WTC11 (cell line): ENCODE measurements around the gene MORN4. TPM values are rescaled to one million over a fixed set of nuclear protein-coding genes. Genes with fewer than 3 reads are reported as not detected.

Source experiments
- ATAC-seq: fragments of 200-7000 bp; cut with Tn5 transposase; 2 replicates; pipeline ENCODE4 v1.10.0; 2021; ENCODE audit warnings: mild to moderate bottlenecking, moderate library complexity
- CTCF ChIA-PET: fragments of 300-600 bp; sonication (Branson Sonifier 250); formaldehyde crosslinking; loops from one replicate; lab custom pipeline; 2021; ENCODE audit warnings: antibody characterized with exemption; lab: Charles Lee
- POLR2A ChIA-PET: fragments of 350-600 bp; sonication (Branson Sonifier 250); formaldehyde crosslinking; loops from one replicate; lab custom pipeline; 2021; ENCODE audit warnings: antibody characterized with exemption; lab: Charles Lee
- DNase-seq: peaks from one replicate; pipeline ENCODE4 v3.0.0; 2021; ENCODE audit warnings: low spot score
- H3K27ac Mint-ChIP-seq: 2 replicates; pipeline ENCODE4 v1.8.0; 2021; ENCODE audit warnings: mixed read lengths
- H3K27me3 Mint-ChIP-seq: 2 replicates; pipeline ENCODE4 v1.8.0; 2021; ENCODE audit warnings: low read depth, mild to moderate bottlenecking, moderate library complexity, mixed read lengths
- H3K36me3 Mint-ChIP-seq: 2 replicates; pipeline ENCODE4 v1.8.0; 2021; ENCODE audit warnings: mixed read lengths
- H3K4me1 Mint-ChIP-seq: 2 replicates; pipeline ENCODE4 v1.8.0; 2022; ENCODE audit warnings: mixed read lengths
- H3K4me3 Mint-ChIP-seq: 2 replicates; pipeline ENCODE4 v1.8.0; 2021; ENCODE audit warnings: mild to moderate bottlenecking, moderate library complexity, mixed read lengths
- H3K9me3 Mint-ChIP-seq: 2 replicates; pipeline ENCODE4 v1.8.0; 2021; ENCODE audit warnings: mixed read lengths
- ATF1 ChIP-seq: sonication (generic); formaldehyde crosslinking; IDR thresholded peaks from 2 replicates; pipeline ENCODE4 v1.8.1; 2023; ENCODE audit warnings: mild to moderate bottlenecking, moderate library complexity, missing genetic modification reagents
- ATF3 ChIP-seq: sonication (generic); formaldehyde crosslinking; conservative IDR thresholded peaks from 2 replicates; pipeline ENCODE4 v1.8.1; 2022; ENCODE audit warnings: mild to moderate bottlenecking, missing genetic modification reagents
- CREM ChIP-seq: sonication (generic); formaldehyde crosslinking; IDR thresholded peaks from 2 replicates; pipeline ENCODE4 v1.8.1; 2022; ENCODE audit warnings: mild to moderate bottlenecking, missing genetic modification reagents, moderate library complexity
- ERG ChIP-seq: fragments of 250-450 bp; sonication (Bioruptor Pico); IDR thresholded peaks from 2 replicates; pipeline ENCODE4 v1.8.0; 2021; ENCODE audit warnings: mild to moderate bottlenecking
- GTF2I ChIP-seq: fragments of 250-450 bp; sonication (Bioruptor Pico); conservative IDR thresholded peaks from 2 replicates; pipeline ENCODE4 v1.4.0; 2021; ENCODE audit warnings: mild to moderate bottlenecking
- IRF2 ChIP-seq: sonication (generic); formaldehyde crosslinking; IDR thresholded peaks from 2 replicates; pipeline ENCODE4 v1.8.0; 2022; ENCODE audit warnings: low read depth, missing genetic modification reagents, borderline replicate concordance
- MLX ChIP-seq: sonication (generic); formaldehyde crosslinking; IDR thresholded peaks from 2 replicates; pipeline ENCODE4 v1.8.1; 2023; ENCODE audit warnings: mild to moderate bottlenecking, missing genetic modification reagents, moderate library complexity
- PREB ChIP-seq: sonication (generic); formaldehyde crosslinking; IDR thresholded peaks from 2 replicates; pipeline ENCODE4 v1.8.1; 2022; ENCODE audit warnings: mild to moderate bottlenecking, missing genetic modification reagents, moderate library complexity, borderline replicate concordance
- TEAD1 ChIP-seq: sonication (generic); formaldehyde crosslinking; IDR thresholded peaks from 2 replicates; pipeline ENCODE4 v1.8.0; 2022; ENCODE audit warnings: mild to moderate bottlenecking, missing genetic modification reagents
- TP53 ChIP-seq: sonication (generic); formaldehyde crosslinking; IDR thresholded peaks from 2 replicates; pipeline ENCODE4 v1.8.1; 2023; ENCODE audit warnings: mild to moderate bottlenecking, missing genetic modification reagents
- ZBTB21 ChIP-seq: sonication (generic); formaldehyde crosslinking; IDR thresholded peaks from 2 replicates; pipeline ENCODE4 v1.8.1; 2023; ENCODE audit warnings: mild to moderate bottlenecking, missing genetic modification reagents, borderline replicate concordance
- ZNF671 ChIP-seq: fragments of 250-450 bp; sonication (Bioruptor Pico); IDR thresholded peaks from 2 replicates; pipeline ENCODE4 v1.8.0; 2021; ENCODE audit warnings: mild to moderate bottlenecking
- total RNA-seq: library from RNA; stranded (reverse); gene quantifications from 3 replicates; pipeline ENCODE4 v1.2.3, GENCODE V29; 2021
- TF ChIP-seq, protein P1 (sequence below): sonication (generic); formaldehyde crosslinking; IDR thresholded peaks from 2 replicates; pipeline ENCODE4 v1.8.0; 2023; ENCODE audit warnings: missing genetic modification reagents, mild to moderate bottlenecking, borderline replicate concordance
- TF ChIP-seq, protein P2 (sequence below): sonication (generic); formaldehyde crosslinking; IDR thresholded peaks from 2 replicates; pipeline ENCODE4 v1.8.0; 2023; ENCODE audit warnings: missing genetic modification reagents
- TF ChIP-seq, protein P3 (sequence below): sonication (generic); formaldehyde crosslinking; IDR thresholded peaks from 2 replicates; pipeline ENCODE4 v1.8.1; 2022; ENCODE audit warnings: low read depth, mild to moderate bottlenecking, moderate library complexity, missing genetic modification reagents, borderline replicate concordance
- TF ChIP-seq, protein P4 (sequence below): fragments of 250-450 bp; sonication (Bioruptor Pico); IDR thresholded peaks from 2 replicates; pipeline ENCODE4 v1.9.0; 2021; ENCODE audit warnings: mild to moderate bottlenecking
- TF ChIP-seq, protein P5 (sequence below): sonication (generic); formaldehyde crosslinking; IDR thresholded peaks from 2 replicates; pipeline ENCODE4 v1.8.0; 2022; ENCODE audit warnings: mild to moderate bottlenecking, missing genetic modification reagents
- TF ChIP-seq, protein P6 (sequence below): sonication (generic); formaldehyde crosslinking; IDR thresholded peaks from 2 replicates; pipeline ENCODE4 v1.8.0; 2022; ENCODE audit warnings: missing genetic modification reagents

Gene MORN4
- total RNA-seq, 1 experiment from 2014 or later: 21.8 TPM

GRCh38 chr10:97572214-97572989 lies 60.9 kb downstream of the MORN4 start, which contains the start of gene ANKRD2:
Gene ANKRD2, plus strand, starts transcription at chr10:97572779. Its CDS starts 10 bp downstream, at chr10:97572789.
- ChIA-PET POLR2A (interaction anchor here (0.9 kb wide), 1 partner anchor 11 kb away, joined by 3 read pairs; no protein-coding TSS in a partner anchor), CTCF (interaction anchor here (0.6 to 2.8 kb wide), 49 partner anchors 9 to 1994 kb away, joined by 3 to 55 read pairs (median 5); partner anchors contain the start of genes AVPI1, C10orf62, HOGA1 and MORN4)
- Mint-ChIP-seq H3K9me3 (no peaks in the 10 kb centered on the region), H3K36me3 (0 out of 2 replicates have a peak, but pooled peaks cover 5% of the 10 kb centered on the region), H3K27ac (peak within 1 kb of the TSS; percentile 75), H3K4me1 (peaks cover 5% of the 10 kb centered on the region), H3K4me3 (no peak within 1 kb of the TSS), H3K27me3 (no peaks in the 10 kb centered on the region)
- DNase-seq: peak; percentile 88
- peak; percentile 92 for ATAC-seq
- TF ChIP-seq ATF1 (CRISPR knock-in tag) (no peak), TEAD1 (0 out of 2 replicates have a peak, but pooled peaks have one; percentile 37), TP53 (CRISPR knock-in tag) (no peak), MLX (CRISPR knock-in tag) (no peak), ZNF671 (no peak), IRF2 (no peak), ERG (CRISPR knock-in tag) (no peak), PREB (CRISPR knock-in tag) (no peak), ZBTB21 (CRISPR knock-in tag) (0 out of 2 replicates have a peak, but pooled peaks have one; percentile 36), ATF3 (CRISPR knock-in tag) (no peak), GTF2I (CRISPR knock-in tag) (no peak), CREM (CRISPR knock-in tag) (0 out of 2 replicates have a peak, but pooled peaks have one; percentile 50)
- TF ChIP-seq, protein P1, sequence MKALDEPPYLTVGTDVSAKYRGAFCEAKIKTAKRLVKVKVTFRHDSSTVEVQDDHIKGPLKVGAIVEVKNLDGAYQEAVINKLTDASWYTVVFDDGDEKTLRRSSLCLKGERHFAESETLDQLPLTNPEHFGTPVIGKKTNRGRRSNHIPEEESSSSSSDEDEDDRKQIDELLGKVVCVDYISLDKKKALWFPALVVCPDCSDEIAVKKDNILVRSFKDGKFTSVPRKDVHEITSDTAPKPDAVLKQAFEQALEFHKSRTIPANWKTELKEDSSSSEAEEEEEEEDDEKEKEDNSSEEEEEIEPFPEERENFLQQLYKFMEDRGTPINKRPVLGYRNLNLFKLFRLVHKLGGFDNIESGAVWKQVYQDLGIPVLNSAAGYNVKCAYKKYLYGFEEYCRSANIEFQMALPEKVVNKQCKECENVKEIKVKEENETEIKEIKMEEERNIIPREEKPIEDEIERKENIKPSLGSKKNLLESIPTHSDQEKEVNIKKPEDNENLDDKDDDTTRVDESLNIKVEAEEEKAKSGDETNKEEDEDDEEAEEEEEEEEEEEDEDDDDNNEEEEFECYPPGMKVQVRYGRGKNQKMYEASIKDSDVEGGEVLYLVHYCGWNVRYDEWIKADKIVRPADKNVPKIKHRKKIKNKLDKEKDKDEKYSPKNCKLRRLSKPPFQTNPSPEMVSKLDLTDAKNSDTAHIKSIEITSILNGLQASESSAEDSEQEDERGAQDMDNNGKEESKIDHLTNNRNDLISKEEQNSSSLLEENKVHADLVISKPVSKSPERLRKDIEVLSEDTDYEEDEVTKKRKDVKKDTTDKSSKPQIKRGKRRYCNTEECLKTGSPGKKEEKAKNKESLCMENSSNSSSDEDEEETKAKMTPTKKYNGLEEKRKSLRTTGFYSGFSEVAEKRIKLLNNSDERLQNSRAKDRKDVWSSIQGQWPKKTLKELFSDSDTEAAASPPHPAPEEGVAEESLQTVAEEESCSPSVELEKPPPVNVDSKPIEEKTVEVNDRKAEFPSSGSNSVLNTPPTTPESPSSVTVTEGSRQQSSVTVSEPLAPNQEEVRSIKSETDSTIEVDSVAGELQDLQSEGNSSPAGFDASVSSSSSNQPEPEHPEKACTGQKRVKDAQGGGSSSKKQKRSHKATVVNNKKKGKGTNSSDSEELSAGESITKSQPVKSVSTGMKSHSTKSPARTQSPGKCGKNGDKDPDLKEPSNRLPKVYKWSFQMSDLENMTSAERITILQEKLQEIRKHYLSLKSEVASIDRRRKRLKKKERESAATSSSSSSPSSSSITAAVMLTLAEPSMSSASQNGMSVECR (CRISPR knock-in tag): no peak
- TF ChIP-seq, protein P2, sequence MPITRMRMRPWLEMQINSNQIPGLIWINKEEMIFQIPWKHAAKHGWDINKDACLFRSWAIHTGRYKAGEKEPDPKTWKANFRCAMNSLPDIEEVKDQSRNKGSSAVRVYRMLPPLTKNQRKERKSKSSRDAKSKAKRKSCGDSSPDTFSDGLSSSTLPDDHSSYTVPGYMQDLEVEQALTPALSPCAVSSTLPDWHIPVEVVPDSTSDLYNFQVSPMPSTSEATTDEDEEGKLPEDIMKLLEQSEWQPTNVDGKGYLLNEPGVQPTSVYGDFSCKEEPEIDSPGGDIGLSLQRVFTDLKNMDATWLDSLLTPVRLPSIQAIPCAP (CRISPR knock-in tag): no peak
- TF ChIP-seq, protein P3, sequence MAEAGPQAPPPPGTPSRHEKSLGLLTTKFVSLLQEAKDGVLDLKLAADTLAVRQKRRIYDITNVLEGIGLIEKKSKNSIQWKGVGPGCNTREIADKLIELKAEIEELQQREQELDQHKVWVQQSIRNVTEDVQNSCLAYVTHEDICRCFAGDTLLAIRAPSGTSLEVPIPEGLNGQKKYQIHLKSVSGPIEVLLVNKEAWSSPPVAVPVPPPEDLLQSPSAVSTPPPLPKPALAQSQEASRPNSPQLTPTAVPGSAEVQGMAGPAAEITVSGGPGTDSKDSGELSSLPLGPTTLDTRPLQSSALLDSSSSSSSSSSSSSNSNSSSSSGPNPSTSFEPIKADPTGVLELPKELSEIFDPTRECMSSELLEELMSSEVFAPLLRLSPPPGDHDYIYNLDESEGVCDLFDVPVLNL (CRISPR knock-in tag): no peak
- TF ChIP-seq, protein P4, sequence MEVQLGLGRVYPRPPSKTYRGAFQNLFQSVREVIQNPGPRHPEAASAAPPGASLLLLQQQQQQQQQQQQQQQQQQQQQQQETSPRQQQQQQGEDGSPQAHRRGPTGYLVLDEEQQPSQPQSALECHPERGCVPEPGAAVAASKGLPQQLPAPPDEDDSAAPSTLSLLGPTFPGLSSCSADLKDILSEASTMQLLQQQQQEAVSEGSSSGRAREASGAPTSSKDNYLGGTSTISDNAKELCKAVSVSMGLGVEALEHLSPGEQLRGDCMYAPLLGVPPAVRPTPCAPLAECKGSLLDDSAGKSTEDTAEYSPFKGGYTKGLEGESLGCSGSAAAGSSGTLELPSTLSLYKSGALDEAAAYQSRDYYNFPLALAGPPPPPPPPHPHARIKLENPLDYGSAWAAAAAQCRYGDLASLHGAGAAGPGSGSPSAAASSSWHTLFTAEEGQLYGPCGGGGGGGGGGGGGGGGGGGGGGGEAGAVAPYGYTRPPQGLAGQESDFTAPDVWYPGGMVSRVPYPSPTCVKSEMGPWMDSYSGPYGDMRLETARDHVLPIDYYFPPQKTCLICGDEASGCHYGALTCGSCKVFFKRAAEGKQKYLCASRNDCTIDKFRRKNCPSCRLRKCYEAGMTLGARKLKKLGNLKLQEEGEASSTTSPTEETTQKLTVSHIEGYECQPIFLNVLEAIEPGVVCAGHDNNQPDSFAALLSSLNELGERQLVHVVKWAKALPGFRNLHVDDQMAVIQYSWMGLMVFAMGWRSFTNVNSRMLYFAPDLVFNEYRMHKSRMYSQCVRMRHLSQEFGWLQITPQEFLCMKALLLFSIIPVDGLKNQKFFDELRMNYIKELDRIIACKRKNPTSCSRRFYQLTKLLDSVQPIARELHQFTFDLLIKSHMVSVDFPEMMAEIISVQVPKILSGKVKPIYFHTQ (CRISPR knock-in tag): no peak
- TF ChIP-seq, protein P5, sequence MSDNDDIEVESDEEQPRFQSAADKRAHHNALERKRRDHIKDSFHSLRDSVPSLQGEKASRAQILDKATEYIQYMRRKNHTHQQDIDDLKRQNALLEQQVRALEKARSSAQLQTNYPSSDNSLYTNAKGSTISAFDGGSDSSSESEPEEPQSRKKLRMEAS (CRISPR knock-in tag): peak; percentile 45; the same call in 1 of the 2 replicates
- TF ChIP-seq, protein P6, sequence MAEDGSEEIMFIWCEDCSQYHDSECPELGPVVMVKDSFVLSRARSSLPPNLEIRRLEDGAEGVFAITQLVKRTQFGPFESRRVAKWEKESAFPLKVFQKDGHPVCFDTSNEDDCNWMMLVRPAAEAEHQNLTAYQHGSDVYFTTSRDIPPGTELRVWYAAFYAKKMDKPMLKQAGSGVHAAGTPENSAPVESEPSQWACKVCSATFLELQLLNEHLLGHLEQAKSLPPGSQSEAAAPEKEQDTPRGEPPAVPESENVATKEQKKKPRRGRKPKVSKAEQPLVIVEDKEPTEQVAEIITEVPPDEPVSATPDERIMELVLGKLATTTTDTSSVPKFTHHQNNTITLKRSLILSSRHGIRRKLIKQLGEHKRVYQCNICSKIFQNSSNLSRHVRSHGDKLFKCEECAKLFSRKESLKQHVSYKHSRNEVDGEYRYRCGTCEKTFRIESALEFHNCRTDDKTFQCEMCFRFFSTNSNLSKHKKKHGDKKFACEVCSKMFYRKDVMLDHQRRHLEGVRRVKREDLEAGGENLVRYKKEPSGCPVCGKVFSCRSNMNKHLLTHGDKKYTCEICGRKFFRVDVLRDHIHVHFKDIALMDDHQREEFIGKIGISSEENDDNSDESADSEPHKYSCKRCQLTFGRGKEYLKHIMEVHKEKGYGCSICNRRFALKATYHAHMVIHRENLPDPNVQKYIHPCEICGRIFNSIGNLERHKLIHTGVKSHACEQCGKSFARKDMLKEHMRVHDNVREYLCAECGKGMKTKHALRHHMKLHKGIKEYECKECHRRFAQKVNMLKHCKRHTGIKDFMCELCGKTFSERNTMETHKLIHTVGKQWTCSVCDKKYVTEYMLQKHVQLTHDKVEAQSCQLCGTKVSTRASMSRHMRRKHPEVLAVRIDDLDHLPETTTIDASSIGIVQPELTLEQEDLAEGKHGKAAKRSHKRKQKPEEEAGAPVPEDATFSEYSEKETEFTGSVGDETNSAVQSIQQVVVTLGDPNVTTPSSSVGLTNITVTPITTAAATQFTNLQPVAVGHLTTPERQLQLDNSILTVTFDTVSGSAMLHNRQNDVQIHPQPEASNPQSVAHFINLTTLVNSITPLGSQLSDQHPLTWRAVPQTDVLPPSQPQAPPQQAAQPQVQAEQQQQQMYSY (CRISPR knock-in tag): no peak
